ENCODE results near the gene ADH1C. TPM values are rescaled to one million over a fixed set of nuclear protein-coding genes. Genes with fewer than 3 reads are reported as not detected.

Gene ADH1C
- polyA plus RNA-seq, 1 donor: 7.0 TPM

DNA sequence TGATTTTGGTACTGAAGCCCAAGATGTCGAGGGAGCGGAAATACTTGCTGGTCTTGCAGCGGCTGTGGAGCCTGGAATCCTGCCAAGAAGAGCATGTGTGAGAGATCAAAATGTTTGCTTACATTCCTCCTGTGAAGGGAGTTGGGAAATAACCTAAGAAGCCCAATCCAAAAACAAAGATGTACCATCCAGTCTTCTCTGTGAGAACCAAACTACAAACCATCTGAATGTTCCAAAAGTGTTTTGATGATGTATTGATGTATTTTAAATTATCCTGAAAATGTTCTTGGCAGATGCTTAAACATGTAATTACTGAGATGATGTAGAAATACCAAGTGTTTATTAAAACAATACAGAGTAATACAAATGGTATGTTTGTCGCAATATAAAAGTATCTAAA is 51.6 kb downstream of the ADH1C start:
- DNase-seq: peak; percentile 79

DNA sequence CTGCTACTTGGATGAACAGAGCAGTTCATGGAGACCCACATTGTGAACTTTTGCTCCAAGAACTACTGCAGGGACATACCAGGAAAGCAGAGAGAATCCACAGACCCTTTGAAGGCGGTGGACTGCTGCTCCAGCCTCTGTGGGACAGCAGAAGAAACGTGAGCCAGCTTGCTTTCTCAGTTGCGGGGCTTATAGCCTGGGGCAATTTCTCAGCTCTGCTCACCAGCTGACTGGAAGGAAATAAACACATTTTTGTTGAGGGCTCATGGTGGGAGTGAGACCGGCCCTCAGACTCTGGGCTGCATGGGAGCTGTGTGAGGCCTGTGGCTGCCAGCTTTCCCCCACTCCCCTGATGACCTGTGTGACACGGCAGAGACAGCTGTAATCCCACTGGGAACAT is 59.2 kb downstream of the ADH1C start:
- no peak for DNase-seq

DNA sequence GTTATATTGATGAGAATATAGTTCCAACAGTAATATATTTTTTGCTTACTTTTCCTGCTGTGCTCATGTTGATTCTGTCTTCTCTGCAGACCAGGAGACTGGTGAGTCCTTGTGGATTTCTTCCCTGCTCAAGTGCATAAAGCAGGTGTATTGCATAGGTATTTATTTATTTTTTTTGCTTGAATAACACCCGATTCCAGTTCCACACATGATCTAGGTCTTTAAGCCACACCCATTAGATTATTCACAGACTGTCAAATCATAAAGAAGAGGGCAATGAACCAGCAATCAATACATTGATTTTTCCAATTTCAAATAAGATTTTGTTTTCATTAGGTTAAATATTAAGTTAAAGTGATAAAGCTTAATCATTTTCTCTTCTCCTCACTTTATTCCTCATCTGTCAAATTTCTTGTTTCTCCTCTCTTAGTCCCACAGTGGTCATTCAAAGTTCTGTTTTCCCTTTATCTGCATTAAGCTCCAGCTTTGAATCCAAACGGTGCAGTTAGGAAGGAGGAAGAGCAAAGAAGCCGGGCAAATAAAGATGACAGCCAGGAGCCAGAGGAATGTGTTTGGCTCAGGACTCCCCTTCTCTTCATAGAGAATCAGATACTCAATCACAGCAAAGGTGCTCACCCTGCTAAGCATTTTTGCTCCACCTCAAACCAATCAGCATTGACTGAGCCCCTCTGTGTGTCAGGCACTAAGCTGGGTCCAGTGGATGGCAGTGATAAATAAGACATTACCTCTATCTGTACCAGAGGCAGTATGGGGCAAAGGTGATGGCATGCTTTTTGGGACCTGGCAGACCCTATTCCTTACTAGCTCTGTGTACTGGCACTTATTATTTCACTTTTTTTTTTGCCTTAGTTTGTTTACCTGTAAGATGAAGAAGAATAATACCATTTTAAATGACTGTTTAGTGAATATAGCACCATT is 61.4 kb downstream of the ADH1C start, which contains the start of gene ADH1A:
ADH1A (minus strand) TSS at position 138 of the 939 bp plus-strand sequence; CDS start at position 67, 71 bp downstream.
- DNase-seq: no peak

Other genes with a start within 250 kb of the ADH1C start
- not detected for gene ADH4, start 208.4 kb downstream of the ADH1C start, polyA plus RNA-seq (ENCODE audit: insufficient read length)
- gene ADH6, start 133.5 kb downstream of the ADH1C start, polyA plus RNA-seq (ENCODE audit: insufficient read length): 0.35 TPM
- gene ADH1A, start 61.8 kb downstream of the ADH1C start, polyA plus RNA-seq (ENCODE audit: insufficient read length): 0.88 TPM
- gene ADH1B, start 31.3 kb downstream of the ADH1C start, polyA plus RNA-seq (ENCODE audit: insufficient read length): 10.2 TPM
- gene ADH7, start 82.6 kb upstream of the ADH1C start, polyA plus RNA-seq (ENCODE audit: insufficient read length): not detected
- not detected for gene C4orf17, start 158.3 kb upstream of the ADH1C start, polyA plus RNA-seq (ENCODE audit: insufficient read length)
- 9.4 TPM for gene TRMT10A, start 211.3 kb upstream of the ADH1C start, polyA plus RNA-seq (ENCODE audit: insufficient read length)
- gene MTTP, start 222.1 kb upstream of the ADH1C start, polyA plus RNA-seq (ENCODE audit: insufficient read length): 1.6 TPM

Measured in hindlimb muscle (tissue), 1 donor.